GM19397 (cell line): ENCODE results near the gene MRPS11.
"Not testable (repeated sequence)": the region's sequence is repeated elsewhere in the genome, so short reads cannot be mapped to it uniquely, and the experiment has no call there.

Experiments
- ATAC-seq: cut with Tn5 transposase; IDR thresholded peaks from one replicate; pipeline ENCODE4 v1.9.1; 2021; ENCODE audit warnings: mild to moderate bottlenecking, moderate library complexity; ENCODE audit not compliant: unreplicated experiment

MRPS11 gene

DNA sequence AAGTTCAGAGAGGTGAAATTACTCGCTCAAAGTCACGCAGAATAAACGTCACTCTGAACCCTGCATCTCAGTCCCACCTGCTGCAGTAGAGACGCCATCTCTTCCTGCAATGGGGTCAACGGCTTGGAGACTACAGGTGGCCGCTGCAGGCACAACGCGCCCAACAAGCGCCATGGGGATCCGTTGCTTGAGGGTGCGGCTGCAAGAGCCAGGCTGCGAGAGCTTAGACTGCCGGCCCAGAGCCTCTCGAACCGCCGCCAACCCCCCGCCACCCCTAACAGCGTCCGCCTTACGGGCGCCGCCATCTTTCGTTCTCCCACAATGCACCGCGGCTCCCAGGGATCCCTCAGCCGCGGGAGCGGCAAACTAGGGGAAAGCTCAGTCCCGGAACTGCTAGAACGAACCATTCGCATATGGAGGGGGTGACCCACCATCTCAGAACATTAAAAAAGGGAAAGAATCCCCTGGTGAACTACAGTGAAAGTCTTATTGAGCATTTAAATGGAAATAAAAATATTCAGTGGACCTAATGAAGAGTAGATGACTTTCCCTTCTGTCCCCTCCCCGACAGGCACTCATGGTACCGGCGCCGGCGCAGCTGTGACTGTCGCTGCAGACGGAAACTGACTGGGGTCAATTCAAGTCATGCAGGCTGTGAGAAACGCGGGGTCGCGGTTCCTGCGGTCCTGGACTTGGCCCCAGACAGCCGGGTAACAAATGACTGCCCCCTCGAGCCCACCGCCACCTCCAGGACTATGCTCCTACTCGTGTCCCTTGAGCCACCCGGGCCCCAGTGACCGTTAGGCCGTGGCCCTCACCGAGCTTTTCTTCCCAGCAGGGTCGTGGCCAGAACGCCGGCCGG, at the start of gene MRPS11, which contains the start of gene MRPL46:
TSS of gene MRPS11 (plus strand) at position 636 of the 862 bp plus-strand sequence. CDS start at position 646, 10 bp downstream.
TSS of gene MRPL46 (minus strand) at position 316 of the 862 bp plus-strand sequence. CDS start at position 305, 11 bp downstream.
- peak; percentile 93 for ATAC-seq

DNA sequence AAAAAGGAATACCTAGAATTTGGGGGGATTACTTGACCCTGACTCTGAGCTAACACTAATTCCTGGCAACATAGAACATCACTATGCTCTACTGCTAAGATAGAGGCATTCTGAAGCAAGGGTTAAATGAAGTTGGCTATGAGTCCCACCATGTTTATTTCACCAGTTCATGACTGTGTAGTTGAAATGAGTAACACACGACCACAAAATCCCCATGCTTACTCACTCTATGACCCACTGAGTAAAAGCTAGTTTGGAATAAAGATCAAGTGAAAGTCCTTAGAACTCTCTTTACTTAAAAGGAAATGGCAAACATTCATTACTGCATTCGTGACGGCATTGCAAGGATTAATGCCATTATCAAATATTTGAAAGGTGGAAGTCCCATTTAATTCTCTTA, 47.7 kb upstream of the MRPS11 start:
- no peak for ATAC-seq

- ATAC-seq, result no peak
Measured at GRCh38 chr15:88423331-88423730, 44.2 kb upstream of the MRPS11 start.

DNA sequence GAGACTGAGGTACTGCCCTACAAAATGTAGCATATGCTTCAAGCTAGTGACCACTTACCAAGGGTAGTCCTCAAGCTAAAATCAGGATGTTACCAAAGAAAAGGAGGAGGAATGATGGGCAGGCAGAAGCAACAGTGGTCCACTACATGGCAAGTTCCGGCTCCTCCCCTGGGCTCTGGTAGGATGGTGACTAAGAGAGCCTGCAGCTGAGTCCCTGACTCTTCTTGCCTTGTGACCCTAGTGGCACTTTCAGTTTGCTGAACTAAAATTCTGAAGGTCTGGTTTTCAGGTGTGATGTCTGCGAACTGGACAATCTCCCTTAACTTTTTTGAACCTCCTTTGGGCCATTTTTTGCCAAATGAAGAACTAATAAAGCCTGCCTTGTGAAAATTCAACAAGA, 41.2 kb upstream of the MRPS11 start:
- no peak for ATAC-seq

DNA sequence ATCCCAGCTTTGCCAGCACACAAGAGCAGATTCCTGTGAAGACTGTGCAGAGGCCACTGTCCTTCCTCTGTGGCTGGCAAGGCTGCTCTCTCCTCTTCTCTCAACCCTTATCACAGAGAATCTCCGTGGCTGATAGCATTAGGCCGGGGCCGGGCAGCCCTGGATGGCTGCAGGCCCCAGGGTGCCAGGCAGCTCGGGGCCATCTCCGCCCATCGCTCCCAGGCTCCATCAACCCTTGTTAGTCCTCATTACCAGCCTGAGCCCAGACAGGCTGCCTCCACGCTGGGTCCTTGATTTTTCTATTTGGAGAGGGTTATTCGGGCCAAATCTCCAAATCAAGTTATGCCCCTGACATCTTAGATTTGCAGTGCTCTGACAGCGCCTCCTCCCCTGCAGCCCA, 39.5 kb upstream of the MRPS11 start:
- ATAC-seq, result no peak

DNA sequence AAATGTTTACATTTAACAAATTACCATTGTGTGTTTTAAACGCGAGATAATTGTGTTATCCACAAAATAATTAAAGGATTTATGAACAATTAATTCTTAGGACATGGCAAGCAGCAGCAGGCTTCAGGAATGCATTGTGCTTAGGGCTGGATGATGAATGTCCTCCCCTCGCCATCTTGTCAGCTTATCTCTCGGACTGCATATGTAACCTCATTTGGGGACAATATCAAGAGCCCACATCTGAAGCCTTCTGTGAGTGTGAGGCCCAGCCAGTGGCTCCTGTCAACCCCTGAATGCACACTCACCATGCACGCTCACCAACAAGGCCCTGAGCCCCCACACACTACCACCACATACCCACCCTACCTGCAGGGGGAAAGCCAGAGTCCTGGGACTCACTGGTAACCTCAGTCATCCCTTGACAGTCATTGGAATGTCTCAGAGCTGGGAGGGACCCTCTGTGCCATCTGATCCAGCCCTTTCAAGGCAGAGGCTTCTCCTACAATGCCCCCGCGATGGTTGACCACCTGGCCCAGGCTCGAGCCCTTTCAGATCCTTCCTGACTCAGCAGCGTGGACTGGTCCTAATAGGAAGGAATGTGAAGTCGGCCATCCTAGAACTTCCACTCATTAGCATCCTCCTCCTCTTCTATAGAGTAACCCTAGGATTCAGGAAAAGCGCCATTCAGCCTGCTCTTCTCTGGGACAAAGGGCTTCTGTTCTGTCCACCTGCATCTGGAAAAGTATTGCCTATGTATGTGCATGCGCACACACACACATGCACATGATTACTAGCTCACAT, 38.5 kb upstream of the MRPS11 start:
- ATAC-seq, result no peak

GRCh38 chr15:88430051-88430450, 37.5 kb upstream of the MRPS11 start:
- ATAC-seq, result no peak

DNA sequence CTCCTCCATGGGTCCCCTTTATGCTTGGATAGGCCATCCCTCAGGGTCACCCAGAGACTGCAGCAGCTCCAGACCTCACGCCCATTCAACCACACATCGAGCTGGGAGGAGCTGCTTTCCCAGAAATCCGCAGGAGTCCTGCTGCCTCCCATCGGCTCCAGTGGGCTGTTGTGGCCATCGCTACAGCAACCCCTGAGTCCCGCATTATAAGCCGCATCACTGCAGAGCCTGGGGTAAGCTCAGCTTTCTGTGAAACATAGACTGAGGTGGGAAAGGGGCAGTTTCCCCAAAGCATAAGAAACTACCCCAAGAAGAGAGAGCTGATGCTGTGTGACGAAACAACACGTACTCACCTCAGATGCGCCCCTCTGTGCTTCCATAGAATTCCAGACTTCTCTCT, 36.1 kb upstream of the MRPS11 start:
- no peak for ATAC-seq

DNA sequence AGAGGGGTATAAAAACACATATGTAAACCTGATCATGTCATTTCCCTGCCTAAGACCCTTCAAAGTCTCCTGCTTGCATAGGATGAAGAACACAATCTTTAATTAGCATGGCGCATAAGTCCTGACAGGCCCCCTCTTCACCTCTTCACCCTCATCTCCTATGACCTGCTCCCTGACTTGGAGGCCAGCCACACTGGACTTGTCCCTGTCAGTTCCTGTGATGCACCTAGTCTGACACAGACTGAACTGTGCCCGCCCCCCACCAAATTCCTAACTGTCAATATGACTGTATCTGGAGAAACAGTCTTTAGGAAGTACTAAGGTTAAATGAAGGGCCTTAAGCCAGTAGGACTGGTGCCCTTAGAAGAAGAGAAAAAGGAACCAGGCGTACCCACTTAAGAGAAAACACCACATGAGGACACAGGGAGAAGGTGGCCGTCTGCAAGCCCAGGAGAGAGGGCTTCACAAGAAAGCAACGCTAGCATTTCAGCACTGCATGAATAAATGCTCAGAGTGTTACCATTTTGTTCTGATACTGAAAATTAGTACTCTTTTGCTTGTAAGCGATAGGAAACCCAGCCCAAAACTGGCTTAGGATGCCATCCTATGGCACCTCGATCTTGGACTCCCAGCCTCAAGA, 34.3 kb upstream of the MRPS11 start:
- ATAC-seq, result no peak

GRCh38 chr15:88434106-88434505, 33.4 kb upstream of the MRPS11 start:
- not testable (repeated sequence) for ATAC-seq

DNA sequence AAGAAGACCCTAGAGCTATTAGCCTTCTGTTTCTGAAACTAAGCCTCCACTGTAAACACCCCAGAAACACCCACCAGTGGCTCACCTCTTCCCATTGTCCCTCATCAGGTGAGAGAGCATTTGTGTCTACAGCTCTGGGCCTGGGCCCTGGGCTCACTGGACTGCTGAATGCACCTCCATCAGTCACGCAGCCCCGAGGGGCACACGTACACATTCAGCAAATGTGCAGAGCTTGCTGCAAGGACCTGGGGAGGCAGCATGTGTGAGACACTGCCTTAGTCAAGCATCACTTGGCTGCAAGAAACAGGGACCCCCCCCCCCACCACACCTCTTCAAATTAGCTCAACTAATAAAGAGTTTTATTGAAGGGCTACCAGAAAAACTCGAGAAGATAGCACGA, 29.3 kb upstream of the MRPS11 start:
- ATAC-seq, result no peak

DNA sequence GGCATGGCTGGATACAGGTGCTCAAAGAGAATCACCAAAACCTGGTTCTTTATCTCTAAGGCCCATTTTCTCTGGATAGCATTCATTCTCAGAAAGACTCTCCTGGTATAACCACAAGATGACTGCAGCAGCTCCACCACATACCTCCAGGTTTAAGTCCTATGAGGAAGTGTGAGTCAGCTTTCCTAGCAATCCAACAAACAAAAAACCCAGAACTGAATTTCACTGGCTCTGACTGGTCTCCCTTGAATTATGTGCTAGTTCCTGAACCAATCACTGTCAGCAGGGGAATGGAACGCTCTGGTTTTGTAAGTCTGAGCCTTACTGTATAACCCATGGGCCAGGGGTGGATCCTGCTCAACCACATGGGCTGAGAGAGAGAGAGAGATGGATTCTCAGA, 27.5 kb upstream of the MRPS11 start:
- ATAC-seq, result no peak

DNA sequence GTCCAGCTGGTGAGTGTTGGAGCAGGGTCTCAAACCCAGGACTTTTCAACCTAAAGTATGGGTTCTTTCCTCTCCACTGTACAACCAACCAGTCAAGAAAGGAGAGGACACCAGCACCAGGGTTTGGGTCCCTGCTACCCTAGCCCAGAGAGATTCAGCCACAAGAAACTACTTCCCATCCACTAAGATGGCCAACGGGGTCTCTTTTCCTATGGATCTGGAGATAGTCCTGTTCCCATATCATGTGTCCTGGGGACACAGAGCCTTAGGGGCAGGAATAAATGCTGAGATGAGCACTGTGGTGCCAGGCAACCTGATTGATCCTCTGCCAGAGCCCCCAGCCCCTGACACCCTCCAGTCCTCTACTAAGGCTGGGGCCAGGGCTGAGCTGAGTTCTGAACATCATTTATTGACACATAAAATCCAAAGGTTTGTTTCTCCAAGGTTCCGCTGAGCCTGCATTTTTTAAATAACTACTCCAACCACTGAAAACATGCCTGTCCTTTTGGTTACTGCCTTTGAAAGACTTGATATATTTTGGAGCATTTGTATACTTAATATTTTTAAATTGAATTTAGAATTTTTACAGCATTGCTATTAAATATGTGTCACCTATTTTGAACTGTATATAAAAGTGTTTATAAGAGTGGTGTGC, 26.3 kb upstream of the MRPS11 start:
- no peak for ATAC-seq

GRCh38 chr15:88447206-88447605, 20.3 kb upstream of the MRPS11 start:
- no peak for ATAC-seq

GRCh38 chr15:88447741-88448140, 19.8 kb upstream of the MRPS11 start:
- ATAC-seq, result no peak

- ATAC-seq, result no peak
Measured at GRCh38 chr15:88448991-88449461, 18.5 kb upstream of the MRPS11 start.

DNA sequence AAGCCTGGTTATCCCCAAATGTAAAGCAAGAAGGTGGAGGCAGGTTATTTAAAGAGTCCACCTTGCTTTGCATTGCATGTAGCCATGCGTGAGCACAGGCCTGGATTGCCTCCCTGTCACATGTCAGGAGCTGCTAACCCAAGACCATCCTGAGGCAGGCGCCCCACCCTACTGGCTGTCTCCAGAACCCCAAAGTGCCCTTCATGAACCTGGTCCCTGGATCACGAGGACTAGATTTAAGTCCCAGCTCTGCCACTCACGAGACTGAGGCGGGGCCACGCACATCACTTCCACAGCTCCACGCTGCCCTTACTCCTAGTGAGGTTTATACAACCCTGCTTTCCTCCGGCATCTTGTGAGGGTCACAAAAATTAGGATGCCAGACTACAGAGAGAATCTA, 17.9 kb upstream of the MRPS11 start:
- ATAC-seq, result no peak

DNA sequence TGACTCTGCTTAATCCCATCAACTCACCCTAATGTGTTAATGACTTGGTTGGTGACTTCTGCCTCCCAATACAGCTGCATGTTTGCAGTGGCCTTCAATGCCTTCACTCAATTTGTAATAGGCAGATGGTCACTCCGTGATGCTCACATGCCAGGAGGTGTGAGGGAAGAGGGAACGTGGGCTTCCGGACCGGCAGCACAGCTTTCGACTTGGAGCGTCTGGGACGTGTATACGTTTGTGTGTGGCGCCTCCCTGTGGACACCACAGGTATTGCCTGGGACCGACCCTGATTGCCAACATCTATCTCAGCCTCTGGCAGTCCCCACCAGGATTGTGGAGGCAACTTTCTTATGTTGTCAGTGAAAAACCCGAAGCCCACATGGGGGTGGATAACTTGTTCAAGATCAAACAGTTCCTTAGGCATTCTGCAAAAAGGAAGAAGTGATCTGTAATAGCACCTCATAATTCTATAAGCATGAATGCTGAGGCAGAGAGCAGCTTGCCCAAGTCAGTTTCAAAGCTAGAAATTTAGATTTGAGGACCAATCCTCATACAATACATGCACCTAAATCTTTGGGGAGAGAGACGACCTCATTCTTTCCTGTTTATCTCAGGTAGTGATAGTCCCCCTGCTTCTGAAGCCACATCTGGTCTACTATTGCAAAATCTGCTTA, 17.2 kb upstream of the MRPS11 start:
- no peak for ATAC-seq

- no peak for ATAC-seq
Measured at GRCh38 chr15:88453651-88454050, 13.9 kb upstream of the MRPS11 start.

- no peak for ATAC-seq
Measured at GRCh38 chr15:88454236-88454635, 13.3 kb upstream of the MRPS11 start.
